Sigmoid colon (tissue), 7 donors: Measurements from ENCODE around the gene CCDC148. TPM values are rescaled to one million over a fixed set of nuclear protein-coding genes. Genes with fewer than 3 reads are reported as not detected.

Experiments
- DNase-seq: peaks from one replicate; pipeline ENCODE4 v3.0.0-alpha.2; 2019
- H3K27ac ChIP-seq, 4 donors: fragments of 200-600 bp; sonication (generic); one replicate each; pipeline ENCODE4 v1.5.1; 2016 to 2019; ENCODE audit warnings: mild to moderate bottlenecking in 1 of 4
- H3K27me3 ChIP-seq, 3 donors: fragments of 200-600 bp; sonication (generic); one replicate each; pipeline ENCODE4 v1.5.1; 2019; ENCODE audit warnings: mild to moderate bottlenecking in 1 of 3
- H3K36me3 ChIP-seq, 4 donors: fragments of 200-600 bp; sonication (generic); one replicate each; pipeline ENCODE4 v1.5.1; 2016 to 2019
- H3K4me1 ChIP-seq, 4 donors: fragments of 200-600 bp; sonication (generic); one replicate each; pipeline ENCODE4 v1.5.1; 2017 to 2019
- H3K4me3 ChIP-seq, 4 donors: fragments of 200-600 bp; sonication (generic); one replicate each; pipeline ENCODE4 v1.5.1; 2017 to 2019; ENCODE audit warnings: mild to moderate bottlenecking in 2 of 4, moderate library complexity in 1 of 4
- H3K9me3 ChIP-seq, 4 donors: fragments of 200-600 bp in 3 of 4; sonication (generic) in 3 of 4; one replicate each; pipeline versions ENCODE4 v1.5.1 to v1.6.1; 2013 to 2019
- EP300 ChIP-seq, 4 donors: sonication (generic); formaldehyde crosslinking; IDR thresholded peaks; one replicate each; pipeline ENCODE4 v1.6.1; 2017; ENCODE audit warnings: antibody characterized with exemption in 4 of 4
- POLR2A ChIP-seq, 2 donors: fragments of 450-650 bp; IDR thresholded peaks; one replicate each; pipeline ENCODE4 v1.6.1; 2016; ENCODE audit warnings: antibody characterized with exemption in 2 of 2, mild to moderate bottlenecking in 2 of 2, moderate library complexity in 2 of 2
- POLR2AphosphoS5 ChIP-seq, 4 donors: sonication (generic); formaldehyde crosslinking; IDR thresholded peaks; one replicate each; pipeline ENCODE4 v1.6.1; 2017; ENCODE audit warnings: antibody characterized with exemption in 4 of 4
- WGBS, 2 donors: extraction: QIAGEN DNeasy Blood & Tissue Kit; methylation state at CpG; one replicate each; pipeline ENCODE4 v1.1.7; 2013; 5-methylcytosine and 5-hydroxymethylcytosine counted together
- intact Hi-C: fragments of 100-400 bp; cut with DNase I; formaldehyde crosslinking; loops from one replicate; pipeline ENCODE4 v1.15.1; 2023
- polyA plus RNA-seq, 3 donors: library from polyadenylated mRNA; stranded (reverse); fragments of 200-250 nt; gene quantifications; one replicate each; pipeline ENCODE4 v1.2.3, GENCODE V29; 2013
- total RNA-seq, 4 donors: library from RNA; depleted of rRNA; stranded (reverse); fragments of >200 nt; gene quantifications; one replicate each; pipeline ENCODE4 v1.1.0, GENCODE V29; 2016
- TF ChIP-seq, protein P1 (sequence below), 4 experiments: fragments of 450-650 bp in 3 of 4; fragments of 200-600 bp in 1 of 4; IDR thresholded peaks; one replicate each; pipeline ENCODE4 v1.5.1; 2016 to 2019; ENCODE audit warnings: antibody characterized with exemption in 4 of 4, mild to moderate bottlenecking in 3 of 4, moderate library complexity in 2 of 4
- donor health status: healthy with polysubstance abuse.
- donor health status: Bipolar disorder and iron deficiency.
- donor health status: healthy.

Gene CCDC148
- total and polyA plus RNA-seq, 7 donors: 0.23 to 0.83 (median 0.36) TPM; not detected in 4

- H3K36me3 ChIP-seq: no peaks in the 10 kb centered on the region
- no peak for TF ChIP-seq POLR2A (IDR thresholded peaks at IDR 0.05)
- H3K27ac ChIP-seq: no peak overlapping the region
- no peak overlapping the region for H3K4me3 ChIP-seq
- H3K27me3 ChIP-seq: no peaks in the 10 kb centered on the region
- DNase-seq: no peak
- H3K9me3 ChIP-seq: no peaks in the 10 kb centered on the region
- 78 to 95% methylated on average over 3 of the region's 3 CpGs for WGBS, 2 donors
- intact Hi-C loops: no loop called here
- no peaks in the 10 kb centered on the region for H3K4me1 ChIP-seq
Observed at GRCh38 chr2:158381978-158382377, 74.6 kb downstream of the CCDC148 start.

GRCh38 chr2:158381205-158381604 is 75.3 kb downstream of the CCDC148 start:
- TF ChIP-seq POLR2AphosphoS5 (IDR thresholded peaks at IDR 0.05) (no peak), EP300 (IDR thresholded peaks at IDR 0.05) (no peak), POLR2A (IDR thresholded peaks at IDR 0.05) (no peak)
- TF ChIP-seq, protein P1, sequence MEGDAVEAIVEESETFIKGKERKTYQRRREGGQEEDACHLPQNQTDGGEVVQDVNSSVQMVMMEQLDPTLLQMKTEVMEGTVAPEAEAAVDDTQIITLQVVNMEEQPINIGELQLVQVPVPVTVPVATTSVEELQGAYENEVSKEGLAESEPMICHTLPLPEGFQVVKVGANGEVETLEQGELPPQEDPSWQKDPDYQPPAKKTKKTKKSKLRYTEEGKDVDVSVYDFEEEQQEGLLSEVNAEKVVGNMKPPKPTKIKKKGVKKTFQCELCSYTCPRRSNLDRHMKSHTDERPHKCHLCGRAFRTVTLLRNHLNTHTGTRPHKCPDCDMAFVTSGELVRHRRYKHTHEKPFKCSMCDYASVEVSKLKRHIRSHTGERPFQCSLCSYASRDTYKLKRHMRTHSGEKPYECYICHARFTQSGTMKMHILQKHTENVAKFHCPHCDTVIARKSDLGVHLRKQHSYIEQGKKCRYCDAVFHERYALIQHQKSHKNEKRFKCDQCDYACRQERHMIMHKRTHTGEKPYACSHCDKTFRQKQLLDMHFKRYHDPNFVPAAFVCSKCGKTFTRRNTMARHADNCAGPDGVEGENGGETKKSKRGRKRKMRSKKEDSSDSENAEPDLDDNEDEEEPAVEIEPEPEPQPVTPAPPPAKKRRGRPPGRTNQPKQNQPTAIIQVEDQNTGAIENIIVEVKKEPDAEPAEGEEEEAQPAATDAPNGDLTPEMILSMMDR (IDR thresholded peaks at IDR 0.05): no peak
- intact Hi-C loops: no loop called here
- H3K27ac ChIP-seq: no peak overlapping the region
- H3K4me1 ChIP-seq: no peaks in the 10 kb centered on the region
- no peaks in the 10 kb centered on the region for H3K9me3 ChIP-seq
- H3K4me3 ChIP-seq: no peak overlapping the region
- H3K36me3 ChIP-seq: no peaks in the 10 kb centered on the region
- WGBS, 2 donors: 92% methylated on average over 3 of the region's 3 CpGs
- no peak for DNase-seq
- no peaks in the 10 kb centered on the region for H3K27me3 ChIP-seq

DNA sequence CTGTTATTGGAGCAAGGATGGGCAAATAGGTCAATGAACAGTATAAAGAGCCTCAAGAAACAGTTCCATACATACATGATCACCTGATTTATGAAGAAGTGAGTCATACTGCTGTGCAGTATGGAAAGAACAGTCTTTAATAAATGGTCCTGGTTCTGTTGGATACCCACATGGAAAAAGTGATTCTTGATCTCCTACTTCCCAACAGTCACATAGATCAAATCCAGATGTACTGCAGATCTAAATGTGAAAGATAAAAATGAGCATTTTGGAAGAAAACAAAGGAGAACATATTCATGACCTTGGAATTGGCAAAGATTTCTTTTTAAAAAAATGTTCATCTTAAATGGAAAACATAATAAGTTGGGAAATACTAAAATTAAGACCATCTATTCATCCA is 75.8 kb downstream of the CCDC148 start:
- no peak overlapping the region for H3K4me3 ChIP-seq
- intact Hi-C loops: no loop called here
- no peaks in the 10 kb centered on the region for H3K9me3 ChIP-seq
- no peak for DNase-seq
- H3K36me3 ChIP-seq: no peaks in the 10 kb centered on the region
- TF ChIP-seq EP300 (IDR thresholded peaks at IDR 0.05) (no peak), POLR2A (IDR thresholded peaks at IDR 0.05) (no peak)
- TF ChIP-seq, protein P1 (IDR thresholded peaks at IDR 0.05): no peak
- no peak overlapping the region for H3K27ac ChIP-seq
- H3K27me3 ChIP-seq: no peaks in the 10 kb centered on the region
- H3K4me1 ChIP-seq: no peaks in the 10 kb centered on the region

- no peaks in the 10 kb centered on the region for H3K36me3 ChIP-seq
- WGBS, 2 donors: 88 to 96% methylated on average over 1 of the region's 1 CpG
- DNase-seq: no peak
- H3K27ac ChIP-seq: no peak overlapping the region
- H3K4me1 ChIP-seq: no peaks in the 10 kb centered on the region
- no peaks in the 10 kb centered on the region for H3K9me3 ChIP-seq
- no peak for TF ChIP-seq POLR2AphosphoS5 (IDR thresholded peaks at IDR 0.05)
- no peak for TF ChIP-seq EP300 (IDR thresholded peaks at IDR 0.05)
- TF ChIP-seq POLR2A (IDR thresholded peaks at IDR 0.05): no peak
- TF ChIP-seq, protein P1 (IDR thresholded peaks at IDR 0.05): no peak
- H3K4me3 ChIP-seq: no peak overlapping the region
- no peaks in the 10 kb centered on the region for H3K27me3 ChIP-seq
- intact Hi-C loops: no loop called here
Observed at GRCh38 chr2:158378926-158379325, 77.6 kb downstream of the CCDC148 start.

GRCh38 chr2:158366342-158366741 is 90.2 kb downstream of the CCDC148 start:
- intact Hi-C loops: no loop called here
- TF ChIP-seq EP300 (IDR thresholded peaks at IDR 0.05): no peak
- TF ChIP-seq, protein P1 (IDR thresholded peaks at IDR 0.05): no peak
- TF ChIP-seq POLR2AphosphoS5 (IDR thresholded peaks at IDR 0.05): no peak
- TF ChIP-seq POLR2A (IDR thresholded peaks at IDR 0.05): no peak
- H3K4me1 ChIP-seq: no peaks in the 10 kb centered on the region
- 84 to 90% methylated on average over 5 of the region's 5 CpGs for WGBS, 2 donors
- no peak overlapping the region for H3K4me3 ChIP-seq
- H3K27me3 ChIP-seq: no peaks in the 10 kb centered on the region
- H3K27ac ChIP-seq: no peak overlapping the region
- DNase-seq: no peak
- H3K9me3 ChIP-seq: peaks cover 0 to 3% (median 0%) of the 10 kb centered on the region in 4 donors
- no peaks in the 10 kb centered on the region for H3K36me3 ChIP-seq
